HG03103 (cell line): ENCODE measurements around the gene RASA4B.
A peak's percentile ranks its signal among the peaks of the same experiment; 100 is the strongest.
"Not testable (repeated sequence)": the region's sequence is repeated elsewhere in the genome, so short reads cannot be mapped to it uniquely, and the experiment has no call there.

ENCODE experiments used
- ATAC-seq: cut with Tn5 transposase; IDR thresholded peaks from one replicate; pipeline ENCODE4 v1.9.1; 2021; ENCODE audit warnings: low read depth; ENCODE audit not compliant: unreplicated experiment

The RASA4B gene

GRCh38 chr7:102512642-102513221 is 4.8 kb downstream of the RASA4B start:
- not testable (repeated sequence) for ATAC-seq

GRCh38 chr7:102511860-102512522 is 5.6 kb downstream of the RASA4B start:
- peak; percentile 43 for ATAC-seq

DNA sequence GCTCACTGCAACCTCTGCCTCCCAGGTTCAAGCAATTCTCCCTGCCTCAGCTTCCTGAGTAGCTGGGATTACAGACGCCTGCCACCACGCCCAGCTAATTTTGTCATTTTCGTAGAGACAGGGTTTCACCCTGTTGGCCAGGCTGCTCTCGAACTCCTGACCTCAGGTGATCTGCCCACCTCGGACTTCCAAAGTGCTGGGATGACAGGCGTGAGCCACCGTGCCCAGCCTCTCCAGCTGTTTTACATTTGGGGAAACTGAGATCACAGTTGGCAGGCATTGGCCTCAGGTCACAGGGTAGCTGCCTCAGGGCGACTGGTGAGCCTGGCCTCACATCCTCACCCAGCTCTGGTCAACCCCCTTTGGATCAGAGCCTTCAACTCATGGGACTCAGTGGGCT is 7.0 kb downstream of the RASA4B start:
- ATAC-seq: not testable (repeated sequence)

DNA sequence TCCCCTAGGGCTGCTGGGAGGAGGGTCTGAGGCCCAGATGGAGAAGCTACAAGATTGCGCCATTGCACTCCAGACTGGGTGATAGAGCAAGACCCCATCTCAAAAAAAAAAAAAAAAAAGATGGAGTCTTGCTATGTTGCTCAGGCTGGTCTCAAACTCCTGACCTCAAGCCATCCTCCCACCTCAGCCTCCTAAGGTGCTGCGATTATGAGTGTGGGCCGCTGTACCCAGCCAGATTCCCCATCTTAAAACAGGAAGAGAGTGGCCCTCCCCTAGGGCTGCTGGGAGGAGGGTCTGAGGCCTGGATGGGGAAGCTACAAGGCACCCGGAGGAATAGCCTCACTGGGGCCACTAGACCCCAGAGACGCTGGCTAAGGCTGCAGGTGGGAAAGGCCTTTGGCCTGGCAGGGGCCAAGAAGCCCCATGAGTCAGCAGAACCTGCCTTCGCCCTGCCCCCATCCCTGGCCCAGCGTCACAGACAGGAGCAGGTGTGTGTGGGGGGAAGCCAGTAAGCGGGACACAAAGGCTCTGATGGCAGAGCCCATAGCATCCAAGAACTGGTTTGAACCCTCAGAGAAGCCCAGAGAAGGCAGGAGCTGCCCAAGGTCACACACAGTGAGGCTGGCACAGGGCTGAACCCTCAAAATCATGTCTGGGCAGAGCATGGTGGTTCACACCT is 10.0 kb downstream of the RASA4B start:
- ATAC-seq: not testable (repeated sequence)

DNA sequence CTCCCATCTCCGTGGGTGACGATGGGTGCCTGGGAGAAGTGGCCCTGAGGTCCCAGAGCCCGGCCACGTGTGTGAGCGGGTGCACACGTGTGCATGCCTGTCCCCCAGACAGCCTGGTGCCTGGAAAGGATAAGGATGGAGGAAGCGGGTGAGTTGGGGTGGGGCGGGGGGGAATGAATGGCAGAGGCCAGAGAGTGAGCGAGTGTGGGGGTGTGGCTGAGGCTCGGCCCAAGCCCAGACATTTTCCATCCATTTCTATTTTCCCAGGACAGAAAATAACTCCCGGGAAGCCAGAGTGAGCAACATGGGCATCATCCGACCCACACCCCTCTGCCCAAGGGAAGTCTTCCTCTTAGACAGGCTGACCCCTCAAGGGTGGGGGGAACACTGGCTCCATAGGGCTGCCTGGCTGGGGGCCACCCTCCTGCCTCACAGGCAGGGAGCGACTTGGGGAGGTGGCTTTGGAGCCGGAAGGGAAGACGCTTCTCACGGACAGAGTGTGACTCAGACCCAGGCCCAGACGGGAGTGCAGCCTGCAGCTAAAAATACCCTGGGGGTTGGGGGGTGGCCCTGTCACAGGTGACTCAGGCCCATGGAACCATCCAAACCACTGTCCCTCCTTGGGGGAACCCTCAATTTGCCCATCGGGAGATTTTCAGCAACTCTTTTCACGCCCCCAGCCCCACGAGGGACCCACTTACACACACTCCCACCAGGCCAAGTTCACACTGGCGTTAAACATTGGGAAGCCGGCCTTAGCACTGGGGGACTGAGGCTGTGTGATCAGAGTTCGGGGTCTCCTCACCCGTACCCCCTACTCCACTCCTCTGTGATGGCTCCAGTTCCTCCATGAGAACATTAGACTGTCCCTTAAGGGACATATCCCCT is 12.0 kb downstream of the RASA4B start:
- not testable (repeated sequence) for ATAC-seq

- not testable (repeated sequence) for ATAC-seq
Observed at GRCh38 chr7:102503141-102503540, 14.4 kb downstream of the RASA4B start.

- ATAC-seq: not testable (repeated sequence)
Observed at GRCh38 chr7:102498321-102498720, 19.3 kb downstream of the RASA4B start.

- ATAC-seq: not testable (repeated sequence)
Observed at GRCh38 chr7:102497308-102497707, 20.3 kb downstream of the RASA4B start.

DNA sequence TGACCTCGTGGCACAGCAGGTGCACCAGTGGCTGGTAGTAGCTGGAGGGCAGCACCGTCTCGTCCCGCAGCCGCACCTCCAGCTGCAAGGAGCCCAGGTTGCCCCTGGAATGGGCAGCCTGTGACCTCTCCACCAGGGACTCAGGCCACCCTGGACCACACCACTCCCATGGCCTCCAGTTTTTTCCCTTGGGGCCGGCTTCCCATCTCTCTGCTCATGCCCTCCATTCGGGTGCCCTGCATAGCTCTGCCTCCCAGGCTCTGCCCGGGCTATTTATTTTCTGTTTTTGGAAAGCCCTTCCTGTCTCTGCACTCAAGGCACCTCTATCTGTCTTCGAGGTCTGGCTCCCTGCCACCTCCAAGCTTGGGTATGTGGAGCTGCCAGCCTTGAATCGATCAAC is 20.7 kb downstream of the RASA4B start:
- ATAC-seq: not testable (repeated sequence)

DNA sequence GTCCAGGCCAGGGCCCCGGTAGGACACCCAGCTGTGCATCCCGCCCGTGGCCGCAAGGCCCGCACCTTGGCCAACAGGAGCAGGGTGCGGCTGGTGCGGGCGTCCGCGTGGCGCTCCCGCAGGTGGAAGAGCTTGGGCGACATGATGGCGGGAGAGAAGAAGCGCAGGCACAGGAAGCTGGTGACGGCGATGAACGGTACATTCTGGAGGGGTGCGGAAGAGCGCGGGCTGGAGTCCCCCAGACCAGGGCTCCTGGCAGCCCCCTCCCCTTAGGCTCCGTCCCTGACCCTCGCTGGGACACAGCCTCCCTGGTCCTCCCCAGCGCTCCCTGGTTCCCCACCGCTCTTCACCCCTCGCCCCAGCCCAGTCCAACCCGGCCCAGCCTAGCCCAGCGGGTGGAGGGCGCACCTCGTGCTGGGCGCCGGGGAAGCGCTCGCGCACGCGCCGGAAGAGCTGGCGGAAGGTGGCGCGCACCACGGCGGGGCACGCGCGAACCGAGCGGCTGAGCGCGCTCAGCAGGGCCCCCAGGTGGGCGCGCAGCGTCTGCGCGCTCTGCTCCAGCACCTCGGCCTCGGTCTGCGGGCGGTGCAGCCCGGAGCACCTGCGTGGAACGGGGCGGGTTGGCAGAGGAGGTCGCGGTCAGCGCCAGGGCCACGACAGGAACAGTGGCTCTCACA is 23.0 kb downstream of the RASA4B start:
- ATAC-seq: peak; percentile 66

- ATAC-seq: not testable (repeated sequence)
Observed at GRCh38 chr7:102494026-102494425, 23.6 kb downstream of the RASA4B start.

- ATAC-seq: peak; percentile 30
Observed at GRCh38 chr7:102493220-102493935, 24.2 kb downstream of the RASA4B start.

- peak; percentile 43 for ATAC-seq
Observed at GRCh38 chr7:102490529-102491075, 27.0 kb downstream of the RASA4B start.

- not testable (repeated sequence) for ATAC-seq
Observed at GRCh38 chr7:102484317-102484716, 33.3 kb downstream of the RASA4B start.

DNA sequence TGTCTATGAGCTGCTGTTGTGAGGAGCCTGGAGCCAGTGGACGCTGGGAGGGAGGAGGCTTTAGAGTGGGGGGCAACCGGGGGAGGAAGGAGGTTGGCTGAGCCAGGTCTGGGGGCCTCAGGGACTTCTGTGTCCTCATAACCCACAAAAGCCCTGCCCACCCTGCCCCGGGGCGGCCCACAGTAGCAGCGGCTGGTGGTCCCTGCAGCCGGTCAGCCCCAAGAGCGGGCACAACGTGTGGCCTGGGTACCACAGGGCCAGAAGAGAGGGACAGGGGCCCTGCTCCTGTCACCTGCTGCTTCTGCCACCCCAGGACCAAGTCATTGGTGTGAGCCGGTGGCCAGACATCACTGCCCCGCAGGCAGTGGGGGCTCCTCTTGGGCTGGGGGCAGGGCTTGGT is 35.6 kb downstream of the RASA4B start:
- ATAC-seq: not testable (repeated sequence)

DNA sequence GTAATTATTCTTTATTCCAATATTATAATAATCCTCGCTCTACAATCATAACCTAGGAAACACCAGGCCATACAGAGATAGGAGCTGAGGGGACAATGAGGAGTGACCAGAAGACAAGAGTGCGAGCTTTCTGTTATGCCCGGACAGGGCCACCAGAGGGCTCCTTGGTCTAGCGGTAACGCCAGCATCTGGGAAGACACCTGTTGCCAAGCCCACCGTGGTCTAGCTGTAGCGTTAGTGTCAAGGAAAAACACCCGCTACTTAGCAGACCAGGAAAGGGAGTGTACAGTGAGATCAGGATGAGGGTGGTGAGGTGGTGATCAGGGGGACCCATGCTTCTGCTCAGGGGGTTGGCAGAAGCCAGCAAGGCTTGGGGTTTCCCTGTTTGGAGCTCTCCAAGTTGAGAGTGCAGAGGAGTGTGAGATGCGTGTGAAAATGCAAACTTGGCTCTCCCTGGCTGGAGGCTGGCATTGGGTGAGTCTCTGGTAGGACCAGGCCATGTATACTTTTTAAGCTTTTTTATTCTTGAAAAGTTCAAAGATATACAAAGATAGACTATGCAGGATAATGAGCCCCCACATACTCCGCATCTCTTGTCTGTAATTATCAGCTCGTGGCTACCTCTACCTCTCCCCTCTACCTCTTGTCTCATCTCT is 37.5 kb downstream of the RASA4B start:
- ATAC-seq: not testable (repeated sequence)

GRCh38 chr7:102479209-102479584 is 38.4 kb downstream of the RASA4B start:
- peak; percentile 15 for ATAC-seq

- ATAC-seq: peak; percentile 79
Observed at GRCh38 chr7:102478314-102479208, 39.0 kb downstream of the RASA4B start, which contains the start of gene POLR2J. TSS of gene POLR2J (minus strand) at chr7:102478922. CDS start at chr7:102478860, 62 bp downstream.
